T-helper 2 cell treated with Interferon-gamma antibody and Interleukin-4, amounts not matched to agents 100 ng/mL and 5 ng/mL, for 36 hours (primary cell): ENCODE measurements around the gene RGS7. TPM values are rescaled to one million over a fixed set of nuclear protein-coding genes. Genes with fewer than 3 reads are reported as not detected.
"Not testable (repeated sequence)": the region's sequence is repeated elsewhere in the genome, so short reads cannot be mapped to it uniquely, and the experiment has no call there.

ENCODE experiments used
- intact Hi-C: fragments of 100-400 bp; cut with micrococcal nuclease; formaldehyde crosslinking; loops from one replicate; pipeline ENCODE4 v1.15.1; 2023
- total RNA-seq: library from RNA; stranded (reverse); gene quantifications from 2 replicates; pipeline ENCODE4 v1.2.3, GENCODE V29; 2022

RGS7 gene
- total RNA-seq, 1 donor from 2014 or later: not detected

DNA sequence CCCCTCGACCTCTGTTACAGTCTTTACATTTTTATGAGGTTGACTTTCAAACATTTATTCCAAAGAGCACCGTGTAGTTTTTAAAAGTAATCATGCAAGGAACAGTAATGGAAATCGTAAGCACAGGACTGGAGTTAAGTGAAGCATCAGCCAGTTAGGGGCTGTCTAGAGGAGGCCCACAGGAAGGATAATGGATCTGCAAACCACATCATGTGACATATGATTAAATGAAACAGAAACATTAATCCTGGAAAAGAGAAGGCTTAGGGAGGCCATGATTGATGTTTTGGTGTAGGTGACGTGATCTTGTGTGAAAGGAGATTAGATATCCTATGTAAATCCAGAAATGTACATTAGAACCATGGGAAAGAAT lies 25.0 kb downstream of the RGS7 start:
- intact Hi-C loops: no loop called here

- intact Hi-C loops: no loop called here
Observed at GRCh38 chr1:241331328-241332036, 25.5 kb downstream of the RGS7 start.

- intact Hi-C loops: no loop called here
Observed at GRCh38 chr1:241330619-241331327, 26.2 kb downstream of the RGS7 start.

GRCh38 chr1:241325456-241325855 lies 31.5 kb downstream of the RGS7 start:
- intact Hi-C loops: no loop called here

- intact Hi-C loops: no loop called here
Observed at GRCh38 chr1:241323514-241324195, 33.4 kb downstream of the RGS7 start.

DNA sequence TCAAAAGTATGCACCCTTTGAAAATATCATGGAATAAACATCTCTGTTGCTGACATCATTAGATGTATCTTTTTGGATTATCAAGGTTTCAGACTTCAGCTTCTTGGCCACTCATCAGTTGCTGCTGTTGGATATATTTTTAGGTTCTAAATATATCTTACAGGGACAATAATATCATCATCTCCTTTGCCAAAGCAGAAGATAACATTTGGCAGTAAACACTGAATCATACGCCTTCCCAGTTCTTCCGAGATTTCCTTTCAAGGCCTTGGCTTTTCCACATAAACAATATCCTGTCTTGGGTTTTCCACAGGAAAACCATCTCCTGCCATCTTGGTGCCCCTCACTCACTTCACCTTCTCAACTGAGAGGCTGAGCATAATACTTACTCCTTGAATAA lies 39.3 kb downstream of the RGS7 start:
- intact Hi-C loops: no loop called here

DNA sequence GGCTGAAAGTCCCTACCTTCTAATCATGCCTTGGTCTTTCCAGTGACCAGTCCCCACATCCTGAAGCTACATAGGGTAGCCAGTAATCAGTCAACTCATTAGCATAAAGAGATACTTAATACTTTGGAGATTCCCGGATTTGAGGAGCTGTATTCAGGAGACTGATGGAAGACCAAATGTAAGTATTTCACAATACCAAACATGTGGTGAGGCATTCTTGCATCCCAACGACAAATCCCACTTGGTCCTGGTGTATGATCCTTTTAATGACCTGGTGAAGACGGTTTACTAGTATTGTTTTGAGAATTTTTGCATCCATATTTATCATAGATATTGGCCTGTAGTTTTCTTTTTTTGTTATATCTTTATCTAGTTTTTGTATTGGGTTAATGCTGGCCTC lies 40.6 kb downstream of the RGS7 start:
- intact Hi-C loops: no loop called here

GRCh38 chr1:241311056-241311746 lies 45.8 kb downstream of the RGS7 start:
- intact Hi-C loops: no loop called here

- intact Hi-C loops: no loop called here
Observed at GRCh38 chr1:241310451-241310850, 46.6 kb downstream of the RGS7 start.

- intact Hi-C loops: no loop called here
Observed at GRCh38 chr1:241309651-241310050, 47.4 kb downstream of the RGS7 start.

GRCh38 chr1:241308471-241308870 lies 48.5 kb downstream of the RGS7 start:
- intact Hi-C loops: no loop called here

DNA sequence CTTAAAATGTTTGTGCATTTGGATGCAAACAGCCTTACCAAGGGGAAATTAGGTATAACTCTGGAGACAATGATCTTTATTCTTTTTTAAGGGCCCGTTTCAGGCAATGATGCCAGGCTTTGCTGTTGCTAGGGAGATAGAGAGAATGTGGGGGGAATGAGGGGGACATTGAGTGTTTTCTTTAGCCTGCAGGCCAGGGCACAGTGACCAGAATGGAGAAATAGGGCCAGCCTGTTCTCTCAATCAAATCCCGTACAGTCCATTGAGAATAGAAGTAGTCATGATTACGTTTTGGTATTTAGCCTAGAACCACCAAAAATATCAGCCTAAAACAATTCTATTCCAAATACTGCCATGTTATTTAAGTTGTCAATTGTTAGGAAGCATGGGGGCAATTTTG lies 49.0 kb downstream of the RGS7 start:
- intact Hi-C loops: no loop called here

- intact Hi-C loops: no loop called here
Observed at GRCh38 chr1:241306125-241306790, 50.7 kb downstream of the RGS7 start.

DNA sequence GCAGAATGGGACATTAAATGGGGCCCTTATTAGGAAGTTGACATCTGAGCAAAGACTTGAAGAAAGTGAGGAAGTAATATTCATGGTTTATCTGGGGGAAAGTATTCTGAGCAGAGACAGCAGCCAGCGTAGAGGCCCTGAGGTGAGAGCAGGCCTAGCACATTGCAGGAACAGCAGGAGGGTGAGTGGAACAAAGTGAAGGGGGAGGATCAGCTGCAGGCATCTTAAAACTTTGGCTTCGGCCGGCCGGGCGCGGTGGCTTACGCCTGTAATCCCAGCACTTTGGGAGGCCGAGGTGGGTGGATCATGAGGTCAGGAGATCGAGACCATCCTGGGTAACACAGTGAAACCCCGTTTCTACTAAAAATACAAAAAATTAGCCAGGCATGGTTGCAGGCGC lies 55.0 kb downstream of the RGS7 start:
- intact Hi-C loops: not testable (repeated sequence)

GRCh38 chr1:241299347-241299746 lies 57.7 kb downstream of the RGS7 start:
- intact Hi-C loops: no loop called here

DNA sequence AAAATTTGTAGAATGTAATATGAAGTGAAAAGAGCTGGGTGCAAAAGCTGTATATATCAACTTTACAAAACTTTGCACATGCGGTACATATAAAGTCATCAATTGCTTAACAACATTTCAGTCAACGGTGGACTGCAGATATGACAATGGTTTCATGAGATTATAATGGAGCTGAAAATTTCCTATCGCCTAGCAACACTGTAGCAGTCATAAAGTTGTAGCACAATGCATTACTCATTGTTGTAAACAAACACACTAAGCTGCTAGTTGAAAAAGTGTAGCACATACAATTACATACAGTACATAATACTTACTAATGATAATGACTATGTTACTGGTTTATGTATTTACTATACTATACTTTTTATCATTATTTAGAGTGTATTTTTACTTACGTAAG lies 64.0 kb downstream of the RGS7 start:
- intact Hi-C loops: no loop called here

- intact Hi-C loops: not testable (repeated sequence)
Observed at GRCh38 chr1:241291548-241291947, 65.5 kb downstream of the RGS7 start.

- intact Hi-C loops: no loop called here
Observed at GRCh38 chr1:241286486-241286885, 70.5 kb downstream of the RGS7 start.

DNA sequence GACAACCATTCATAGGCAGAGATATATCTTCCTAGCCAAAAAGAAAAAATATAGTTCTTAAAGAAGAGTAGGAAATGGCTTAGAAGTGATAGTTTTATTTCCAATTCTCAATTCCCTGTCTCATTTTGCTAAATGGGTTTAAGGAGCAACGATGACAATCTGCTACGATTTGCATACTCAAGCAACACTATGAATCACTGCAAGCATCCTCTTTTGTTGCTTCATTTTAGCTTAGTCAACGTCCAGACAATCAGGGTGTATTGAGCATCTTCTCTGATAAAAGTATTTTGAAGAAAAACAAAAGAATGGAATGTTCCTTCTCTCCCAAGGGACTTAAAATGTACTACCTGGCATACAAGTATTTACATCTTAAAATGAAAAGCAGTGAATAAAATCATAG lies 80.6 kb downstream of the RGS7 start:
- intact Hi-C loops: no loop called here

- intact Hi-C loops: no loop called here
Observed at GRCh38 chr1:241275981-241276380, 81.0 kb downstream of the RGS7 start.

GRCh38 chr1:241275226-241275625 lies 81.8 kb downstream of the RGS7 start:
- intact Hi-C loops: no loop called here
